CMK (cell line): Measurements from ENCODE around the gene TRAPPC10.
"Not testable (repeated sequence)": the region's sequence is repeated elsewhere in the genome, so short reads cannot be mapped to it uniquely, and the experiment has no call there.

Source experiments
- DNase-seq: peaks from one replicate; pipeline ENCODE4 v3.0.0-alpha.2; 2010; ENCODE audit warnings: low read depth

The TRAPPC10 gene

DNA sequence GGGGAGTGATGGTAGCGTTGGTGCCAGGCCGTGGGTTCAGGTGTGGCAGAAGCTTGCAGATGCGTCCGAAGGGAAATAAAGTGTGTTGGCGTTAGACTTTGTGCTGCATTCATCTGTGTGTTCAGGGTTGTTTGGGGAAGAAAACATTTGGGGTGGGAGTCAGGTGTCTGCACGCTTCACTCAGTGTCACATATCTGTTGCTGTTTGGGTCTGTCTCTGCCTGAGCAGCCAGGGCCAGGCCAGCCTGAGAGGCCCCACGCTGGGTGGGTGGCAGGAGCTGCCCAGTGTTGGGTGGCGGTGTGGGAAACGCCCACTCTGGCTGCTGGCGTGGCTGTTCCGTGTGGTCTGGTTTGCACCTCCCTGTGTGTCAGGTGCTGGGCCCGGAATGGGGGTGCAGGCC lies 133.5 kb downstream of the TRAPPC10 start:
- not testable (repeated sequence) for DNase-seq

DNA sequence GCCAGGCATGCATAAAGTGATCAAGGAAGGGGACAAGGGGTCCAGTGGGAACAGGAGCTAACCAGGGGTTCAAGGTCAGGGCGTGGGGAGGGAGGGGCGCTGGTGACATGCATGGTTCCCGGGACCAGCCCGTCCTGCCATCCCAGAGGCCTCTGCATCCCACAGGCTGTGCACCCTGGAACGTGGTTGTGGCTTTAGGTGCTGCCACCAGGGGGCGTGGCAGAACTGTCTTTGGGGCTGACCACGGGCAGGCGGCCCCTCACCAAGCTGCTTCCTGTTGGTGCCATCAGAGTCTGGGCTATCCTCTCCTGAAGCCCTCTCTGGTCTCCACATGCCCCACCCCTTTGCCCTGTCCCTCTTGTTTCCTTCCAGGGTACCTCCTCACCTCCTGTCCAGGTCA lies 135.0 kb downstream of the TRAPPC10 start:
- DNase-seq: not testable (repeated sequence)

DNA sequence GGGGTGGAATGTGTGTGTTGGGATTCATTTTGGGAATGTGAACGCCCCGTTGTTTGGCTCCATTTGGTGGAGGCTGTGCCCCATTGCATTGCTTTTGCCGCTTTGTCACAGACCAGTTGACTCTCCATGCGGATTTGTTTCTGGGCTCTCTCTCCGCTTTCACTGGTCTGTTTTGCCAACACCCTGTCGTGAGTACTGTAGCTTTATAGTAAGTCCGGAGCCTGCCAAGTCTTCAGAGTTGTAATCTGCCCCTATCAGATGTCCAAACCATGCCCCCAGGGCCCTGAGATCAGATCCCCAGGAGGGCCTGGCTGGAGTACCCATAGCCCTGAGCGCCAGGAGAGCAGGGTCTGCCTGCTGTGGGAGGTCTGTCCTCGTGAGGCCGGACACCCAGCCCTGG lies 138.1 kb downstream of the TRAPPC10 start:
- DNase-seq: not testable (repeated sequence)

DNA sequence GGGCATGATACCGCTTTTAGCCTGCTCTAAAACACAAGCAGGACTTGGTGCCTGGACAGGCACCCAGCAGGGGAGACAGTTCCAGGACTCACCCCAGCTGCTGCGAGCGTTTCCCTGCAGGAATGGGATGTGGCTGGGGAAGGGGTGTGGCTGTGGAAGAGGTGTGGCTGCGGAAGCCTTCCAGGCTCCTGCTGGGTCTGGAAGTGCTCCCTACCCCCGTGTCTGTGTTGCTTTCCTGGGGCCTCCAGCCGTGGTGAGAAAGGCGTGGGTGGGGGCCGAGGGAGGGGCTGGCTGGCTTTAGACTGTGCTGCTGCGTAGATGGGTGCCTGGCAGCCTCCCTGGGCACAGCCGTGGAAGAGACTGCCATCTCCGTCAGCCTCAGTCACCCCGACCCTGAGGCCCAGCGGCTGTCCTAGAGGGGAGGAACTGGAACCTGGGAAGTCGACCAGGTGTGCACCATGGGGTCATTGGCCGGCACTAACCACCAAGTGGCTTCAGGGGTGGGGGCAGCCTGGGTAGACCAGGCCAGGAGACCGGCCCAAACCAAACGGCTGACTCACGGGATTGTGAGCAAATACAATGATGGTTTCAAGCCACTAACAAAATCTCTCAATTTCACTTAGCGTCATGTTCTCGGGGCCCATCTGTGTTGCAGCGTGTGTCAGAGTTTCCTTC lies 141.2 kb downstream of the TRAPPC10 start:
- not testable (repeated sequence) for DNase-seq

DNA sequence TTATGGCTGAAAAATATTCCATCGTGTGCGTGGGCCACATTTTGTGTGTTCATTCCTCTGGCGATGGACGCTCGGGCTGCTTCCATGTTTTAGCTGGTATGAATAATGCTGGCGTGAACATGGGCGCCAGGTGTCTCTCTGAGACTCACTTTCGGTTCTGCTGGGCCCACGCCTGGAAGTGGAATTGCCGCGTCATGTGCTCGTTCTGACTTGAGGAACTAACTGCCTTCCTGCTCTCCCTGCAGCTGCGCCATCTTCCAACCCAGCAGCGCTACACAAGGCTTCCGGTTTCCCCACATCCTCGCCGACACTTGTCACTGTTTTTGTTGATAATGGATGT lies 141.8 kb downstream of the TRAPPC10 start:
- DNase-seq: not testable (repeated sequence)

DNA sequence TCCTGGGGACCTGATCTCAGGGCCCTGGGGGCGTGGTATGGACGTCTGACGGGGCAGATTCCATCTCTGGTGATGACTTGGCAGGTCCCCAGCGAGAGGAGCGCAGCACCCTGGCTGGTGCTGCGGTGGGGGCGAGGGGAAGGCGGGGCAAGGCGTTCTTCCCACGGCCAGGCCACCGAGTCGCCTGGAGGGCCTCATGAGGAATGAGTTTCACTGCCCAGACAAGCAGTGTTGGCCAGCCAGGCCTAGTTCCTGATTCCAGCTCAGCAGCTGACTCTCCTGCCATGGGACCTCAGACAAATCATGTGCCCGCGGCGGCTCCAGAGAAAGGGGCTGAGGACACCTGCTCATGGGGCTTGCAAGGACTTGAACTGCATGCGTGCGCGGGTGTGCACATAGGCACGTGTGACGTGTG lies 142.7 kb downstream of the TRAPPC10 start:
- DNase-seq: not testable (repeated sequence)

DNA sequence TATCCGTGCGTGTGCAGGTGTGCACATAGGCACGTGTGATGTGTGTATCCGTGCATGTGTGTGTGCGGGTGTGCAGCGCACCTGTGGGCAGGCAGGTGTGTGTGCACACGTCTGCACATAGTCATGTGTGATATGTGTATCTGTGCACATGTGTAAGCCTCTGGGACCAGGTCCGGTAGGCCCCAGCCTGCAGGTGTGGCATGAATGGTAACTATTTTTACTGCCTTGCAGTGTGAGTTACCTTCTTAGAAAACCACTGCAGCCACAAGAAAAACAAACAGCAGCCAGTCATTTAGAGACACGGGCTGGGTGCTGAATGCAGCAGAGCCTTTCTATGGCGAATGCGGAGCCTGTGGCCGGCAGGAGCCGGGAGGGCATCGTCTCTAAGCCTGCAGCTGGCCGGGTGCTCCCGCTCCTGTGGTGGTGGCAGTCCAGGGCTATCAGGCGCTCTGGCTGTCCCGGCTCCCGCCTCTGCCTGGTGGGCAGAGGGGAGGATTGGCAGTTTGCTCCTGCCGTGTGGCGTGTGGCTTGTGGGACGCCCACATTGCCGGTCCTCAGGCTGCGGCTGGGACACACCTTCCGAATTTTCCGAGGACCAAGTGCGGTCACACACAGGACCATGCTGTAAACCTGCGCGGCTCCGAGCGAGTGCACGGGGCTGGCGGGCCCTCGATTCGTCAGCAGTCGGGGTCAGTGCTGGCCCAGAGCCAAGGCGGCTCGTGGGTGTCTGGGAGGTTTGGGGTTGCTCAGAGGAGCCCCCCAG lies 143.3 kb downstream of the TRAPPC10 start:
- DNase-seq: not testable (repeated sequence)

DNA sequence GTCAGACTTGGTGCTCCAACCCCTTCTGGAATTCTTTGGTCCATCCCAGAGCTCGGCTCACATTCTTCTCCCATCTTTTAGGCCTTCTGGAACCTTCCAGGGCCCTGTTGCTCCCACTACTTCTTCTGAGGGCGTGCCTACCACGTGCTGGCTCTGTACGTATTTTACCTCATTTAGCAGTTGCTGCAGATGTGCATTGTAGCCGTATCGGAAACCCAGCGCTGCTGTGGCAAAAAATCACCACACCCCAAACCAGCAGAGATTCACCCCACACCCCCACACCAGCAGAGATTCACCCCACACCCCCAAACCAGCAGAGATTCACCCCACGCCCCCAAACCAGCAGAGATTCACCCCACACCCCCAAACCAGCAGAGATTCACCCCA lies 143.9 kb downstream of the TRAPPC10 start:
- not testable (repeated sequence) for DNase-seq
